Ovary (tissue), 9 donors: ENCODE measurements around the gene LHX4. TPM values are rescaled to one million over a fixed set of nuclear protein-coding genes. Genes with fewer than 3 reads are reported as not detected.

ENCODE experiments used
- DNase-seq, 5 donors: peaks; one replicate each; pipeline ENCODE4 v3.0.0-alpha.2; 2019 to 2020
- H3K27ac ChIP-seq, 2 donors: fragments of 200-600 bp; one replicate each; pipeline versions ENCODE4 v1.5.1 to v1.8.0; 2019 to 2022
- H3K27me3 ChIP-seq: fragments of 200-600 bp; one replicate; pipeline ENCODE4 v1.8.0; 2022
- H3K36me3 ChIP-seq: fragments of 200-600 bp; sonication (generic); one replicate; pipeline ENCODE4 v1.5.1; 2019
- H3K4me1 ChIP-seq: one replicate; pipeline ENCODE4 v1.8.1; 2013; ENCODE audit warnings: mild to moderate bottlenecking, moderate library complexity; ENCODE audit not compliant: insufficient read depth
- H3K4me3 ChIP-seq: fragments of 200-600 bp; sonication (generic); one replicate; pipeline ENCODE4 v1.5.1; 2017
- H3K9me3 ChIP-seq, 2 donors: fragments of 200-600 bp in 1 of 2; sonication (generic) in 1 of 2; one replicate each; pipeline versions ENCODE4 v1.5.1 to v1.8.1; 2013 to 2019; ENCODE audit warnings: mild to moderate bottlenecking in 1 of 2, moderate library complexity in 1 of 2
- CTCF ChIP-seq, 3 donors: fragments of 450-650 bp in 2 of 3; fragments of 200-600 bp in 1 of 3; IDR thresholded peaks; one replicate each; pipeline versions ENCODE4 v1.5.1 to v1.8.0; 2016 to 2022; ENCODE audit warnings: antibody characterized with exemption in 3 of 3, mild to moderate bottlenecking in 1 of 3
- EP300 ChIP-seq: sonication (generic); formaldehyde crosslinking; IDR thresholded peaks from one replicate; pipeline ENCODE4 v1.6.1; 2017; ENCODE audit warnings: antibody characterized with exemption
- POLR2A ChIP-seq: fragments of 450-650 bp; IDR thresholded peaks from one replicate; pipeline ENCODE4 v1.6.1; 2017; ENCODE audit warnings: antibody characterized with exemption, mild to moderate bottlenecking, moderate library complexity
- WGBS, 3 donors: extraction: QIAGEN DNeasy Blood & Tissue Kit in 1 of 3; methylation state at CpG; one replicate each; pipeline versions ENCODE4 v1.1.5 to v1.1.7; 2013 to 2017; 5-methylcytosine and 5-hydroxymethylcytosine counted together
- intact Hi-C, 4 donors: fragments of 100-400 bp; cut with DNase I; formaldehyde crosslinking; loops; one replicate each; pipeline versions ENCODE4 v1.11.0 to v1.15.1; 2022 to 2023
- polyA plus RNA-seq, 2 donors: library from polyadenylated mRNA; stranded (reverse); fragments of 200-250 nt in 1 of 2; fragments of 350-450 nt in 1 of 2; fragmentation: Illumina TruSeq in 1 of 2; extraction: RNeasy Lipid Tissue Mini Kit (QIAGEN cat#74804) in 1 of 2; gene quantifications; one replicate each; pipeline ENCODE4 v1.2.3, GENCODE V29; 2013 to 2014
- total RNA-seq, 7 donors: library from RNA; depleted of rRNA in 2 of 7; stranded (reverse); fragments of >200 nt in 2 of 7; fragmentation: NEBNext Ultra II Directional in 3 of 7; extraction: Animal tissue kit (Norgen Biotek cat#: 25700) in 3 of 7; gene quantifications; one replicate each; pipeline versions ENCODE4 v1.1.0 to v1.2.4, GENCODE V29; 2016 to 2023
- donor health status: DM: no; HTN: no; CAD: no; lungs with moderate emphysema.
- donor health status: DM: no; HTN: no; CAD: no.
- donor health status: Bipolar disorder and iron deficiency.
- donor health status: DM: yes; HTN: yes; CAD: no.
- donor health status: DM: no; HTN: no; CAD: no.
- donor health status: DM: yes; HTN: yes; CAD: no.

LHX4 gene
- total and polyA plus RNA-seq, 9 donors = 0.05 to 0.10 TPM; not detected in 7

DNA sequence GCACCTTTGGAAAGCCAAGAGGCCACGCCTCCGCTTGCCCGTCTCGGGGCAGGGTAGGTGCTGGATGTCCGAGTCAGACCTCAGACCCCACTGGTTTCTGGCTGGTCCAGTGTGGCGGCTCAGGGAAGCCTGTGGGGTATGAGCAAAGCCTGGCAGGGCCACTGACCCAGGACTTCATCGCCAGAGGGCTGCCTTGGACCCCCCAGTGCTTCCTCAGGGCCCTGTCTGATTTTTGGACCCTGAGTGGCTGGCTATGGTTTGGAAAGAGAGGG, 20.4 kb downstream of the LHX4 start:
- WGBS, 3 donors = 67 to 92% (median 80%) methylated on average over 7 of the region's 7 CpGs
- TF ChIP-seq POLR2A = no peak
- TF ChIP-seq EP300 = no peak
- TF ChIP-seq CTCF (IDR thresholded peaks at IDR 0.05) = no peak
- no peak overlapping the region for H3K27ac ChIP-seq
- no peak for DNase-seq
- intact Hi-C loops = loop anchor here in 1 of 4 donors (10.0 kb wide), 1 partner anchor 224 kb away; no protein-coding TSS in a partner anchor
- H3K36me3 ChIP-seq = no peaks in the 10 kb centered on the region
- H3K4me1 ChIP-seq = no peaks in the 10 kb centered on the region
- no peaks in the 10 kb centered on the region for H3K9me3 ChIP-seq
- H3K27me3 ChIP-seq = no peaks in the 10 kb centered on the region
- no peak overlapping the region for H3K4me3 ChIP-seq

DNA sequence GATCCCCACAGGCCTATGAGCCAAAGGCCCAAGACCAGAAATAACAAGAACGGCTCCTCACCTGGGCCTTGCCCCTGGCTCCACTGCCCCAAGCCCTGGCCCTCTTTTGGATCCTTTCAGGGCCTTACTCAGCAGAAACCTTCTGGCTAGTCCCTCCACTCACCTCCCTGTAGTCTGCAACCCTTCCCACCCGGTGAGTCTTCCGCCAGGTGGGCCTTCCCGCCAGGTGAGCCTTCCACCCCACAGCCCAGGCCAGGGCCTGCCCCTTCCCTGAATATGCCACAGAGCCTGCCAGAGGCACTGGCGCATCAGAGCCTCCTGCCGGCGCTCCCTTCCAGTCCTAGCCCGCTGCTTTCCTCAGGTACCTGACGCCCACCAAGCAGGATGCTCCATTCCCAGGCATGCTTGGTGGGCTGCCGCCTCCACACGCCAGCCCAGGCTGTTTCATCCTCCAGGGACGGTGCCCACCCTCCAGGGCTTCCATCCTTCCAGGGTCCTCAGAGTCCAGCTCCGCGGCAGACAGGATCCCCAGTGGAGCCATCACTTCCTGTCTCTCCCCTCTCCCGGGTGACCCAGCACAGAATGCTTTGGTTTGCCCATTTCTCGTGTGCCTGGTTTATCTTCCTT, 20.9 kb downstream of the LHX4 start:
- Histone ChIP-seq H3K36me3 (no peaks in the 10 kb centered on the region), H3K27ac (no peak overlapping the region), H3K27me3 (no peaks in the 10 kb centered on the region), H3K9me3 (no peaks in the 10 kb centered on the region), H3K4me1 (no peaks in the 10 kb centered on the region), H3K4me3 (no peak overlapping the region)
- intact Hi-C loops = loop anchor here in 1 of 4 donors (10.0 kb wide), 1 partner anchor 224 kb away; no protein-coding TSS in a partner anchor
- DNase-seq = no peak
- TF ChIP-seq POLR2A = no peak
- WGBS, 3 donors = 78 to 88% (median 86%) methylated on average over 16 of the region's 16 CpGs

DNA sequence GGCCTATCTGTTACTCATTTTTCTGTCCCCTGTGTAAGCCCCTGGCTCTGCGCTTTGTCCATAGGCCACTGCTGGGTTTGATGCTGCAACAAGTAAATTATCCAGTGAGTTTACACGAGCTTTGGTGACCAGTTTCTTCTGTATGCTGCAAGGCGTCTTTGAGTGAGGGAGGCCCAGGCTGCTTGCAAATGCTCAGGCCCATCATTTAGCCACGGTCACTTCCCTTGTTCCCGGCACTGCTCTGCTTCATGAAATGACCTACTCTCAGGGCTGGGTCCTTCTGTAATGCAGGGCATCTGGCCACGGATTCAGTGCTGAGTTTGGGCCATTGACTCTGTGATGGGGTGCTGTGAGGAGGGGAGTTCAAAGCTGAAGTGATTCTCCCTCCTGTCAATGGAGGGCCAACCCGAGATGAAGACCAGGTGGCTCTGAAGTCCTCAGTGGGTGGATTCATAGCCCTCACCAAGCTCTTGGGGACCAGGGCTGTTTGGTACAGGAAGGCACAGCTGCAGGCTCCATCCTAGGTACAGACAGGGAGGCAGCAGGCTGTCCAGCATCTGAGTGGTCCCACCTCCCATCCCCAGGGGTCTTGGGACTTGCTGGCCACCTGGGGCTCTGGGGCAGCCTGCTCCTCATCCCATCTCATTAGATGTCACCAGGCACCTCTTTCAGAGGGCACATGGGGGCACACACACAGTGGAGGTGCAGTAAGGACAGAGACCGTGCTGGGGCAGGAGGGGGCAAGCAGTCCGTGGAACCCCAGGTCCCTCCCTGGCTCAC, 21.7 kb downstream of the LHX4 start:
- H3K36me3 ChIP-seq = no peaks in the 10 kb centered on the region
- no peak for TF ChIP-seq EP300
- no peak for TF ChIP-seq POLR2A
- TF ChIP-seq CTCF (IDR thresholded peaks at IDR 0.05) = no peak
- H3K4me1 ChIP-seq = no peaks in the 10 kb centered on the region
- H3K27ac ChIP-seq = no peak overlapping the region
- WGBS, 3 donors = 80 to 85% (median 84%) methylated on average over 9 of the region's 9 CpGs
- no peak overlapping the region for H3K4me3 ChIP-seq
- no peak for DNase-seq
- H3K27me3 ChIP-seq = no peaks in the 10 kb centered on the region
- no peaks in the 10 kb centered on the region for H3K9me3 ChIP-seq
- intact Hi-C loops = loop anchor here in 1 of 4 donors (10.0 kb wide), 1 partner anchor 223 kb away; no protein-coding TSS in a partner anchor

DNA sequence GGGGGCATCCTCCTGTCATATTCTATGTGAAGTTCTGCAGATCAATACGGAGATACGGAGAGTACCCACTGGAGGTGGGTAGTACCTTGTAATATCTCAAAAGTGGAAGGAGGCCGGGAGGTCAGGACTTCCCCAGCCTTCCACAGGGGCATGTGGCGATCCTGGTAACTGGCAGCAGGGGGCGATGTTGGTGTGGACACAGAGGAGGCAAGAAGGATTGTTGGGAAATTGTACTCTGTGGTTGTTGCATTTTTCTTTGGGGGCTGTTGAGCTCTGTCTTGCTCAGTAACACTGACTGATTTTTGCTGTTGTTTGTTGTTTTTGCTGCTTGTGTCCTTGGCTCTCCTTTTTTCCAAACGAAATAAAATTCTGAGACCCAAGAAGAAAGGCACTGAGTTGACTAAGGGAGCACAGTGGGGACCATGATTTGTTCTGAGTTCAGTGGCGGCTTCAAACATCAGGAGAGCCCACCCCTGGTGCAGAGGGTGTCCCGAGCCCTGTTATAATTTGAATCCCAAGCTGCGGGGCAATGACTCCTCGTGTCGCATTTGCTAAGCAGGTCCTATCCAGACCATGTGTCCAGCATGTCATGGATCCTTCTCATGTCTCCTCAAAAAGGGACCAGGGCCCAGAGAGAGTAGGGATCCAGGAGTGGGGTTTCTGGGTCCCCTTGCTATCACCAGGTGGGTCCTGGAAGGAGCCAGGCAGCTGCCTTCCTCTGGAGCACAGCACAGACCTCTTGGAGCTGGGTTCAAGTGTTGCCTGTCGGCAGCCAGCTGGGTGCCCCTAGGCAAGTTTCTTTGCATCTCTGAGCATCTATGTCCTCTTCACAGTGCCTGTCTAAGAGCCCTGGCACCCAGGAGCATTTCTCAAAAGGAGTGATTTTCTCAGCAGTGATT, 22.8 kb downstream of the LHX4 start:
- DNase-seq = peak in 1 of 5 donors; percentile 53
- H3K27me3 ChIP-seq = no peaks in the 10 kb centered on the region
- intact Hi-C loops = loop anchor here in 1 of 4 donors (10.0 kb wide), 1 partner anchor 222 kb away; no protein-coding TSS in a partner anchor

More for the DNA sequence above, 22.8 kb downstream of the LHX4 start:
- H3K27ac ChIP-seq = no peak overlapping the region
- H3K4me3 ChIP-seq = no peak overlapping the region
- H3K4me1 ChIP-seq = no peaks in the 10 kb centered on the region
- no peaks in the 10 kb centered on the region for H3K9me3 ChIP-seq
- TF ChIP-seq EP300 = no peak
- TF ChIP-seq CTCF (IDR thresholded peaks at IDR 0.05) = no peak
- TF ChIP-seq POLR2A = no peak
- H3K36me3 ChIP-seq = no peaks in the 10 kb centered on the region
- 70 to 75% (median 73%) methylated on average over 12 of the region's 12 CpGs for WGBS, 3 donors
